K562 (cell line): ENCODE measurements around the gene DNAJC15. TPM values are rescaled to one million over a fixed set of nuclear protein-coding genes. Genes with fewer than 3 reads are reported as not detected.

Experiments
- ATAC-seq: fragments of 200-7000 bp; cut with Tn5 transposase; 3 replicates; pipeline ENCODE4 v1.9.1; 2020; ENCODE audit warnings: moderate library complexity
- BruUV-seq: library from RNA; stranded (reverse); fragments of 400-500 nt; replicated peaks from 2 replicates; lab custom pipeline; 2021; lab: Mats Ljungman, UMichigan
- CTCF ChIA-PET: fragments of 300-600 bp; formaldehyde crosslinking; extraction: SDS; loops from one replicate; lab custom pipeline; 2021; ENCODE audit warnings: low intra/inter-chr PET ratio; lab: Yijun Ruan, JAX
- POLR2A ChIA-PET: fragments of 300-600, 350-650 bp; sonication (Branson Sonifier 250); formaldehyde crosslinking; extraction: SDS; loops from one replicate; lab custom pipeline; 2021; ENCODE audit warnings: antibody characterized with exemption, inconsistent platforms; lab: Yijun Ruan, JAX
- DNase-seq, 4 experiments: peaks; one replicate each; pipeline versions ENCODE4 v3.0.0 to v3.0.0-alpha.2; 2011 to 2018; ENCODE audit warnings: low spot score in 3 of 4, mixed read lengths in 3 of 4; ENCODE audit errors: extremely low read depth in 1 of 4
- FAIRE-seq: peaks from 2 replicates; lab custom pipeline; 2011; peaks lifted over from hg19 to GRCh38; lab: Jason Lieb, UNC
- H2AFZ ChIP-seq: 2 replicates; pipeline ENCODE4 v1.6.0; 2011; ENCODE audit warnings: low read depth, low read length, control low read depth, inconsistent platforms
- H3K27ac ChIP-seq: fragments of 200-600 bp; 3 replicates; pipeline ENCODE4 v1.8.0; 2011; ENCODE audit warnings: low read depth, mild to moderate bottlenecking, control low read depth, inconsistent platforms, low read length, moderate library complexity, mixed read lengths; ENCODE audit errors: extremely low read depth
- H3K27me3 ChIP-seq, 2 experiments: fragments of 300-600 bp in 1 of 2; 2 replicates in 1 of 2; 3 replicates in 1 of 2; pipeline versions ENCODE4 v1.6.0 to v1.8.0; 2011; ENCODE audit warnings: inconsistent platforms in 2 of 2, low read length in 2 of 2, mild to moderate bottlenecking in 1 of 2, mixed read lengths in 1 of 2, moderate library complexity in 1 of 2; ENCODE audit not compliant: control insufficient read depth in 2 of 2, insufficient read depth in 2 of 2
- H3K36me3 ChIP-seq: fragments of 300-600 bp; 3 replicates; pipeline ENCODE4 v1.8.0; 2011; ENCODE audit warnings: mild to moderate bottlenecking, low read length, inconsistent platforms; ENCODE audit not compliant: control insufficient read depth, insufficient read depth
- H3K4me1 ChIP-seq, 2 experiments: fragments of 200-600 bp in 1 of 2; replicated peaks in 1 of 2; 2 replicates in 1 of 2; 3 replicates in 1 of 2; pipeline versions ENCODE4 v1.5.1 to v1.8.0; 2011; ENCODE audit warnings: inconsistent platforms in 2 of 2, low read length in 2 of 2, mild to moderate bottlenecking in 1 of 2, mixed read lengths in 1 of 2, moderate library complexity in 1 of 2; ENCODE audit not compliant: control insufficient read depth in 2 of 2, insufficient read depth in 2 of 2
- H3K4me2 ChIP-seq: 2 replicates; pipeline ENCODE4 v1.6.1; 2011; ENCODE audit warnings: low read length, control low read depth, inconsistent platforms, mixed read lengths; ENCODE audit not compliant: insufficient read depth
- H3K4me3 ChIP-seq: fragments of 200-600 bp; sonication (generic), shearing (Covaris generic); 2 replicates; pipeline ENCODE4 v1.5.1; 2016; ENCODE audit warnings: control low read depth, inconsistent platforms
- H3K79me2 ChIP-seq: fragments of 200-600 bp; 3 replicates; pipeline ENCODE4 v1.8.0; 2011; ENCODE audit warnings: low read length, inconsistent platforms; ENCODE audit not compliant: control insufficient read depth, insufficient read depth
- H3K9ac ChIP-seq, 2 experiments: 2 replicates each; pipeline versions ENCODE4 v1.6.0 to v1.6.1; 2011; ENCODE audit warnings: low read depth in 2 of 2, low read length in 2 of 2, control low read depth in 1 of 2, inconsistent platforms in 1 of 2, mild to moderate bottlenecking in 1 of 2, mixed read lengths in 1 of 2; ENCODE audit not compliant: insufficient read depth in 1 of 2
- H3K9me1 ChIP-seq: one replicate; pipeline ENCODE4 v1.6.0; 2011; ENCODE audit warnings: inconsistent platforms, mild to moderate bottlenecking, low read length, moderate library complexity; ENCODE audit not compliant: control insufficient read depth, insufficient read depth
- H3K9me3 ChIP-seq: replicated peaks from 2 replicates; pipeline ENCODE4 v1.5.1; 2011; ENCODE audit warnings: low read depth, low read length, inconsistent platforms; ENCODE audit not compliant: control insufficient read depth, insufficient read depth
- H4K20me1 ChIP-seq: replicated peaks from 2 replicates; pipeline ENCODE4 v1.6.1; 2011; ENCODE audit warnings: low read length, inconsistent platforms, mixed read lengths; ENCODE audit not compliant: control insufficient read depth, insufficient read depth
- BRF1 ChIP-seq: IDR thresholded peaks from 3 replicates; pipeline ENCODE4 v1.6.1; 2011; ENCODE audit warnings: borderline replicate concordance, mild to moderate bottlenecking; ENCODE audit not compliant: insufficient read length; ENCODE audit errors: extremely low read depth
- DEAF1 ChIP-seq: fragments of 450-650 bp; formaldehyde crosslinking; IDR thresholded peaks from 2 replicates; pipeline ENCODE4 v1.4.0; 2020; ENCODE audit warnings: mild to moderate bottlenecking, moderate library complexity
- FOXP1 ChIP-seq: sonication (generic); formaldehyde crosslinking; IDR thresholded peaks from 2 replicates; pipeline ENCODE4 v1.8.0; 2022; ENCODE audit warnings: mild to moderate bottlenecking, missing genetic modification reagents
- GTF2B ChIP-seq: IDR thresholded peaks from 2 replicates; pipeline ENCODE4 v1.6.1; 2011; ENCODE audit not compliant: insufficient read length; ENCODE audit errors: extremely low read depth
- MCM5 ChIP-seq: fragments of 450-650 bp; IDR thresholded peaks from 2 replicates; pipeline ENCODE4 v1.6.1; 2016; ENCODE audit warnings: low read depth
- SLC30A9 ChIP-seq: fragments of 250-450 bp; sonication (Bioruptor Pico); IDR thresholded peaks from 2 replicates; pipeline ENCODE4 v1.8.0; 2022; ENCODE audit warnings: mild to moderate bottlenecking, moderate library complexity
- SMARCB1 ChIP-seq: IDR thresholded peaks from 2 replicates; pipeline ENCODE4 v1.6.1; 2011; ENCODE audit warnings: improper control_type of control experiment, low read depth; ENCODE audit not compliant: insufficient read length
- SP1 ChIP-seq: sonication (generic); formaldehyde crosslinking; IDR thresholded peaks from 2 replicates; pipeline ENCODE4 v1.8.1; 2022; ENCODE audit warnings: mild to moderate bottlenecking, missing genetic modification reagents
- ZNF197 ChIP-seq: fragments of 200-800 bp; sonication (Bioruptor generic); IDR thresholded peaks from 2 replicates; pipeline ENCODE4 v1.6.1; 2016; ENCODE audit warnings: low read depth, missing genetic modification characterization, missing compliant biosample characterization
- ZNF668 ChIP-seq: fragments of 250-450 bp; sonication (Bioruptor Pico); IDR thresholded peaks from 2 replicates; pipeline ENCODE4 v1.8.0; 2022; ENCODE audit warnings: mild to moderate bottlenecking, inconsistent platforms
- ZNF785 ChIP-seq: fragments of 250-450 bp; sonication (Bioruptor Pico); IDR thresholded peaks from 2 replicates; pipeline ENCODE4 v1.4.0; 2020; ENCODE audit warnings: mild to moderate bottlenecking
- WGBS: fragments of 100-300 bp; shearing (Covaris generic); methylation state at CpG from one replicate; pipeline ENCODE4 v1.1.6; 2016; ENCODE audit warnings: low coverage, mixed read lengths; ENCODE audit not compliant: insufficient coverage; ENCODE audit errors: missing lambda C conversion rate; 5-methylcytosine and 5-hydroxymethylcytosine counted together
- in situ Hi-C: fragments of 300-500 bp; cut with MboI; formaldehyde crosslinking; loops from 4 replicates; pipeline ENCODE4 v1.15.0; 2018; ENCODE audit warnings: inconsistent platforms, mixed read lengths
- intact Hi-C: fragments of 100-400 bp; cut with micrococcal nuclease; formaldehyde crosslinking; loops from 2 replicates; pipeline ENCODE4 v1.14.2; 2022
- polyA plus RNA-seq, 8 experiments: library from polyadenylated mRNA; depleted of rRNA in 4 of 8; stranded (reverse) in 5 of 8; unstranded in 3 of 8; fragments of >200 nt; fragmentation: Nextera tagmentation in 2 of 8; fragmentation: Illumina TruSeq in 1 of 8; extraction: Ambion mirVana in 2 of 8; extraction: Trizol in 1 of 8; gene quantifications; 2 replicates each; pipeline versions ENCODE4 v1.2.1 to v1.2.3, GENCODE V29; 2011 to 2014; ENCODE audit warnings: inconsistent platforms in 1 of 8, missing spikeins in 1 of 8
- total RNA-seq, 7 experiments: library from RNA; depleted of rRNA in 6 of 7; stranded (reverse); fragments of >200 nt in 6 of 7; fragmentation: Illumina TruSeq in 2 of 7; extraction: Trizol in 2 of 7; gene quantifications; 2 replicates each; pipeline versions ENCODE4 v1.2.1 to v1.2.3, GENCODE V29; 2011 to 2021; ENCODE audit warnings: low replicate concordance in 1 of 7

Gene DNAJC15
- total and polyA plus RNA-seq, 9 of the 15 experiments (the other 6 are each of a cell fraction or from before 2014, with no cell fraction given): 0.47 to 3.8 (median 1.0) TPM

- no peak overlapping the region for H3K27ac ChIP-seq
- intact Hi-C loops: no loop called here
Observed at GRCh38 chr13:43100667-43101066, 77.3 kb downstream of the DNAJC15 start.

More at GRCh38 chr13:43100667-43101066, 77.3 kb downstream of the DNAJC15 start:
- DNase-seq: no peak
- H4K20me1 ChIP-seq: no peaks in the 10 kb centered on the region
- no peaks in the 10 kb centered on the region for H3K4me1 ChIP-seq
- TF ChIP-seq MCM5 (no peak), ZNF668 (no peak), DEAF1 (CRISPR knock-in tag) (no peak), SMARCB1 (no peak), BRF1 (no peak), SP1 (CRISPR knock-in tag) (no peak), ZNF197 (CRISPR knock-in tag) (no peak), SLC30A9 (no peak), GTF2B (no peak), ZNF785 (CRISPR knock-in tag) (no peak), FOXP1 (CRISPR knock-in tag) (no peak)
- no peaks in the 10 kb centered on the region for H3K27me3 ChIP-seq
- in situ Hi-C loops: no loop called here
- CTCF ChIA-PET: no interaction called here
- H3K79me2 ChIP-seq: no peaks in the 10 kb centered on the region
- H3K9ac ChIP-seq: no peak overlapping the region
- no peak for FAIRE-seq
- POLR2A ChIA-PET: no interaction called here
- no peak for ATAC-seq
- no peak overlapping the region for H3K4me2 ChIP-seq
- WGBS: 0% methylated on average over 2 of the region's 2 CpGs
- H3K4me3 ChIP-seq: no peak overlapping the region
- no peak overlapping the region for H2AFZ ChIP-seq
- H3K9me3 ChIP-seq: no peaks in the 10 kb centered on the region
- no peaks in the 10 kb centered on the region for H3K36me3 ChIP-seq
- no TSS peak for BruUV-seq
- H3K9me1 ChIP-seq: no peaks in the 10 kb centered on the region
